ENCODE measurements around the gene GATA5.

Gene GATA5

DNA sequence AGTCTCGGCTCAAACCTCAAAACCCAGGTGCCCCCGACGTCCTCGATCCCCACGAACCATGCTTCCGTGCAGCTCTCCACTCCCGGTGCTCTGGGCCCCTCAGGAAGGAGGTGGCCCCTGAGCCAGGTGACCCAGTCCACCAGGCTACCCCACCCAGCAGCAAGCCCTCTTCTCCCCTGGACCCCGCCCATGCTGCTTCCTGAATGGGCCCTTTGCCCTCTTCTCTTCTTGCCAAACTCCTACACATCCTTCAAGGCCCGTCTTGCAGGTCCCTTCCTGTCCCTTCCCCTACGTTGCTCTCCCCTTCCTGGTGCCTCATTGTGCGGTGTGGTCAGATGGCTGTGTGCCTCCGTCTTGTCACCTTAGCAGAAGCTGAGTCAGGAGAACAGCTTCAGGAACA lies 3.4 kb upstream of the GATA5 start:
- H3K27ac ChIP-seq = no peak overlapping the region
- no peak overlapping the region for H3K4me3 ChIP-seq
- TF ChIP-seq, protein P1, sequence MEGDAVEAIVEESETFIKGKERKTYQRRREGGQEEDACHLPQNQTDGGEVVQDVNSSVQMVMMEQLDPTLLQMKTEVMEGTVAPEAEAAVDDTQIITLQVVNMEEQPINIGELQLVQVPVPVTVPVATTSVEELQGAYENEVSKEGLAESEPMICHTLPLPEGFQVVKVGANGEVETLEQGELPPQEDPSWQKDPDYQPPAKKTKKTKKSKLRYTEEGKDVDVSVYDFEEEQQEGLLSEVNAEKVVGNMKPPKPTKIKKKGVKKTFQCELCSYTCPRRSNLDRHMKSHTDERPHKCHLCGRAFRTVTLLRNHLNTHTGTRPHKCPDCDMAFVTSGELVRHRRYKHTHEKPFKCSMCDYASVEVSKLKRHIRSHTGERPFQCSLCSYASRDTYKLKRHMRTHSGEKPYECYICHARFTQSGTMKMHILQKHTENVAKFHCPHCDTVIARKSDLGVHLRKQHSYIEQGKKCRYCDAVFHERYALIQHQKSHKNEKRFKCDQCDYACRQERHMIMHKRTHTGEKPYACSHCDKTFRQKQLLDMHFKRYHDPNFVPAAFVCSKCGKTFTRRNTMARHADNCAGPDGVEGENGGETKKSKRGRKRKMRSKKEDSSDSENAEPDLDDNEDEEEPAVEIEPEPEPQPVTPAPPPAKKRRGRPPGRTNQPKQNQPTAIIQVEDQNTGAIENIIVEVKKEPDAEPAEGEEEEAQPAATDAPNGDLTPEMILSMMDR (IDR thresholded peaks at IDR 0.05) = no peak
- DNase-seq (ENCODE audit: low spot score) = no peak

DNA sequence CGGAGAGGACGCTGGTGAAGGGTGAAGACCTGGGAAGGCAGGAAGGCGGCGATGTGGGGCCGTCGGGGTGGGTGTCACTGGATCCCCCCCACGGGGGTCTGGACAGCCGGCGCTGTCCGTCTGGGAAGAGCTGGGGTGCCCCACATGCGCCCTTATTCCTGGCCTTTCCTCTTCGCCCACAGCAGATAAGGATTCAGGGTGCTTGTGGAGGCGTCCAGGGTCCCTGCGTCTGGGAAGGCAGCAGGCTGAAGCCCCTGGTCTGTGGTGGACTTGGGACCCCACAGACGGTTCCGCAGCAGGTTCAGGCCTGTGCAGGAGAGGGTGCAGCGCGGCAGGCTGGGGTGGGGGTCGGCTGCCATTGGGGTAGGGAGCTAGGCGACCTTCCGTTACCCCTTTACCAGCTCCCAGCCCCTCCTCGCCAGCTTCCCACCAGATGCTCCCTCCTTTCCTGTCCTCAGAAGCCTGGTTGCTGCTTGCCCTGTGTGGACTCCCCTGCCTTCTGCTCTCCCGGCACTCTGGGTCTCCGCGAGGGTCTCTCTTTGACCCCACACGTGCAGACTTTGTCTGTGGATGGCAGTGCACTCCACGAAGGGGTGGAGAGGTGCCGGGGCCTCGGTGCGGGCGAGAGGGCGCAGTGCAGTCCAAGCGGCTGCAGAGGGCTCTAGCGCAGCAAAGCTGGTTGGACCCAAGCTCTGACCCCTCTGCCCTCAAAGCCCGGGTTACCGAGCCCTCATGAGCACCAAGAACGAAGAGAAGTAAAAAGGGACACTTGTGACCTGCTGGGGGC lies 2.1 kb upstream of the GATA5 start:
- TF ChIP-seq, protein P1 (IDR thresholded peaks at IDR 0.05) = no peak
- H3K27ac ChIP-seq = no peak overlapping the region
- no peak overlapping the region for H3K4me3 ChIP-seq
- DNase-seq (ENCODE audit: low spot score) = no peak

DNA sequence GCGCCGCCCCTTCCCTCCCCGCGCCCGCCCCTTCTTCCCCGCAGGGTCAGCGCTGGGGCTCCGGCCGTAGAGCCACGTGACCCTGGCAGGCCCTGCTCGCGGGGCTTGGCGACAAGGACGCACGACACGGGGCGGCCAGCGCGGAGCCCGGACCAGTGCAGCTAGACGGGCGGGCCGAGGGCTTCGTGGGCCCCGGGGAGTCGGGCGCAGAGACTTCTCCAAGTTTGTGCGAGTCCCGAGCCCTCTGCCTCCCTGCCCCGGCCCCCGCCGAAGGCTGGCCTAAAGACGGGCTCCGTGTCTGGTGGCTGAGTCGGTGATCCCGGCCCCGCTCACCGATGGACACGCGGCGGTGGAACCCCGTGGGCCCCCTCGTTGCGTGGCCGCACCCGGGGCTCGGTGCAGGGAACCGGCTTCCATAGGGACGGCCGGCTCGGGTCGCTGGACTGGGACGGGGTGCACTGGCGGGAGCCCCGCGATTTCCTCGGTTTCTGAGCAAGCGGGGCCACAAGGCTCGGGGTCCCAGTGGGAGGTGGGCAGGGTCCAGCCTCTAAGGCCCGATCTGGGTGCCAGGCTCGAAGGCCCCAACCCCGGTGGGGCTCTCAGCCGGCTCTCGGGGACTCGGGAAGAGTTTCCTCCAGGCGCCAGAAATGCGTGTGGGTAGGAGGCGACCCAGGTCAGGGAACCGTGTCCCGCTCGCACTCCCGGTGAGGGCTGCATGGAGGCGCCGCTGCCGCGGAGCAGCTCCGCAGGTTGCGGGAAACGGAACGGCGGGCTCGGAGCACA lies 452 bp upstream of the GATA5 start:
- TF ChIP-seq, protein P1 (IDR thresholded peaks at IDR 0.05) = no peak
- Histone ChIP-seq H3K4me3 (peak overlapping the region; percentile 63), H3K27ac (no peak overlapping the region)
- no peak for DNase-seq (ENCODE audit: low spot score)

DNA sequence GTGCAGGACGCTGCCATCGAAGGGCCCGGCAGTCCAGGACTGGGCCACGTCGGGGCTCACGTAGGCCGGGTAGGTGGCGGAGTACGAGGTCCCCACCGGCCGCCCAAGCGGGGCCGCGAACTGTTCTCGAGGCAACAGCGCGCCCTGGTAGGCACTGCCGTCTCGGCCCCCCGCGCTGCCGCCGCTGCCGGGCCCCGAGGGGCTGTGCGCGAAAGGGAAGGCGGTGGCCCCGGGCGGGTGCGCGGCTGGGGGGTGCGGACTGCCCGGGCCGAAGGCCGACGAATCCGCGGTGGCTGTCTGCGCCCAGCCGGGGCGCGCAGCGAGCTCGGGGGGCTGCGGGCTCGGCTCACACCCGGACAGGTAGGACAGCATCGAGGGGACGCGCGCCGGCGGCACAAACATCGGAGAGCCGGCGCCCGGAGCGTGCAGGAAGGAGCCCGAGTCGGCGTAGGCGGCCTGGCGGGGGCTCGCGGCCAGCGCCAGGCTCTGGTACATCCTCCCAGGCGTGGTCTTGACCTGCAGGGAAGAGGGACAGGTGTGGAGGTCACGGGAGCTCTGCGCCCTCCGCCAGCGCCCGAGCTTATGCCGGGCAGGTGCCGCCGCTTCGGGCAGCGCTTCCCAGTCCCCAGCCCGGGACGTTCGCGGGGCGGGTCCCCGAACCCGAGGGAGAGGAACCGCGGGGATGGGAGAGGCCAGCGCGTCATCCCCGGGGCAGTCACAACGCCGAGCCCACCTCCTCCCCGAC lies 596 bp downstream of the GATA5 start:
- TF ChIP-seq, protein P1 (IDR thresholded peaks at IDR 0.05) = no peak
- Histone ChIP-seq H3K4me3 (peak overlapping the region; percentile 63), H3K27ac (no peak overlapping the region)
- DNase-seq (ENCODE audit: low spot score) = no peak

DNA sequence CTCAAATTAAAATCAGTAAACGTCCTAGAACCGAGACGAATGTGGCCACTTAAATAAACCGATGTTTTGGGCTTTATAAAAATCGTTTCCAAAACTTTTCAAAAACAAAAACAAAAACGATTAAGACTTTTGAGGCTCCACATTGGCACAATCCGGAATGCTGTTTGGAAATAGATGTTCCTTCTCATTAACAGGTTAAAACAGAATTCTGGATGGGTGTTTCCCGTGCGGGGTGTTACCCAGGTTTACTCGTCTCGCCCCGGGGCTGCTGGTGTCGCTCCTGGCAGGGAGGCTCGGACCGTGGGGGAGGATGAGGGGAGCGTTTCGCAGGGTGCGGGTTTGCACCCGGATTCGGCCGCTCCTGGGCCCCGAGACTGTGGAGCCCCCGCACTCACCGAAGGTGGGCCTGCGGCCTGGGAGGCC lies 1.2 kb downstream of the GATA5 start:
- TF ChIP-seq, protein P1 (IDR thresholded peaks at IDR 0.05) = no peak
- Histone ChIP-seq H3K27ac (no peak overlapping the region), H3K4me3 (peak overlapping the region; percentile 63)

DNA sequence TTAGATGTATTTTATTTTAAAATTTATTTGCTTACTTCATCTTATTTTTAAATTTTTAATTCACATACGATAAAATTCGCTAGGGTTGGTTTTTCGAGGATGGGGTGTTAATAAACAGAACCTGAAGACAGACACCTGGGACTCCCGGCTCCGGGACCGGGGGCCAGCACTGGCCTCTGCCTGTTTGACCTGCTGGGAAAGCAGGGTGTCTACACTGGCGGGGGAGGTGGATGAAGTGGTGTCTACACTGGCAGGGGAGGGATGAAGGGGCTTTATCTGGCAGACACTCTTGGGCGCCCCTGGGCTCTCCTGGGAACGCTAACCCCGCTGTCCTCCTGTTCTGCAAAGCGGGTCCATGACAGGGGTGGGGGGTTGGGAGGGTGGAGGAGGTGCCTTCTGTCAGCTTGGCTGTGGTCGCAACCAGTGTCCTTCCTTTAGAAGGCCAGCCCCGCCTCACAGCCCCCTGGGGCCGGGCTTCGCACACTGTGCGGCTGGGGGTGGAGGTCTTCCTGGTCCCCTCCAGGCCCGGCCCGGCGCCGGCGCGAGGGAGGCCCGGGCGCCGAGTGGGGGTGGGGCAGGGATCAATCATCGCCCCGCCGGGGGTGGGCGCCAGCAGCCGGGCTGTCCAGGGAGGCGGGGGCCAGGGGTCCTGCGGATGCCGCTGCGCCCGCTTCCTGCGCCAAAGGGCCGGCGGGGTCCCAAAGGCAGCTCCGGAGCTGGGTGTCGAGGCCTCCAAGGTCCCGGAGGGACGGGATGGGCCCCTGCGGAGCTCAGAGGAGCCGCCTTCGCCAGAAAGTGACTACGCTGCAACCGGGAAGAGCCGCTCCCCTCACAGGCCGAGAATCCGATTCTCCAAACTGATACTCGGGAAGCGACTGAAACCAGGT lies 1.8 kb downstream of the GATA5 start:
- peak overlapping the region; percentile 63 for H3K4me3 ChIP-seq
- H3K27ac ChIP-seq = no peak overlapping the region
- TF ChIP-seq, protein P1 (IDR thresholded peaks at IDR 0.05) = no peak
- DNase-seq (ENCODE audit: low spot score) = no peak

More for the DNA sequence above, 1.2 kb downstream of the GATA5 start:
- no peak for DNase-seq (ENCODE audit: low spot score)
